ENCODE results near the gene GARIN6. TPM values are rescaled to one million over a fixed set of nuclear protein-coding genes. Genes with fewer than 3 reads are reported as not detected.

The GARIN6 gene
- total and polyA plus RNA-seq, 2 donors (not counting 1 experiment from before 2014, with no cell fraction given), result not detected

GRCh38 chr12:99627459-99627858 is 20.1 kb upstream of the GARIN6 start:
- Mint-ChIP-seq H3K27me3 (no peaks in the 10 kb centered on the region), H3K27ac (no peak overlapping the region), H3K4me1 (no peaks in the 10 kb centered on the region), H3K4me3 (no peak overlapping the region), H3K9me3 (ENCODE audit: insufficient read depth) (no peaks in the 10 kb centered on the region)
- no peak for DNase-seq
- WGBS (ENCODE audit: insufficient coverage), result no CpG with 5 or more reads among the region's 2 CpGs
- H2AFZ ChIP-seq (ENCODE audit: insufficient read depth, low read depth, low read length, poor library complexity, severe bottlenecking), result no peak overlapping the region
- H3K27me3 ChIP-seq (replicated peaks in 1 of 4; ENCODE audit: control extremely low read depth in 1 of 4, control insufficient read depth in 3 of 4, insufficient read depth in 4 of 4, low read length in 3 of 4), result no peaks in the 10 kb centered on the region
- H3K9me3 ChIP-seq (ENCODE audit: control extremely low read depth in 1 of 3, control insufficient read depth in 2 of 3, insufficient read depth in 1 of 3, low read length in 2 of 3), result no peaks in the 10 kb centered on the region
- intact Hi-C loops (cut with micrococcal nuclease), result no loop called here
- TF ChIP-seq CTCF (IDR thresholded peaks at IDR 0.05) (no peak), EZH2 (IDR thresholded peaks at IDR 0.05; ENCODE audit: borderline replicate concordance, insufficient read depth, low read depth, low read length, poor library complexity, severe bottlenecking) (no peak)
- no peaks in the 10 kb centered on the region for H4K20me1 ChIP-seq (ENCODE audit: control insufficient read depth, insufficient read depth, low read length, poor library complexity, severe bottlenecking)
- H3K36me3 ChIP-seq (replicated peaks in 1 of 2; ENCODE audit: control extremely low read depth in 1 of 2, control insufficient read depth in 1 of 2, extremely low read depth in 1 of 2, insufficient read depth in 2 of 2, low read length in 1 of 2), result no peaks in the 10 kb centered on the region
- H3K79me2 ChIP-seq (ENCODE audit: control insufficient read depth, insufficient read depth, low read length), result no peaks in the 10 kb centered on the region
- no peak for ATAC-seq (ENCODE audit: low read depth)
- H3K9ac ChIP-seq (ENCODE audit: low read length), result no peak overlapping the region
- ChIA-PET POLR2A (no interaction called here), CTCF (no interaction called here)
- H3K4me3 ChIP-seq (ENCODE audit: control extremely low read depth in 1 of 5, extremely low read depth in 1 of 5, insufficient read depth in 1 of 5, low read depth in 2 of 5, low read length in 4 of 5), result no peak overlapping the region
- H3K4me2 ChIP-seq (replicated peaks; ENCODE audit: low read depth, low read length, poor library complexity, severe bottlenecking), result no peak overlapping the region
- no peak overlapping the region for H3K27ac ChIP-seq (ENCODE audit: low read length in 2 of 2)
- no peaks in the 10 kb centered on the region for H3K4me1 ChIP-seq (ENCODE audit: control insufficient read depth in 2 of 2, insufficient read depth in 2 of 2, low read length in 2 of 2)

- Mint-ChIP-seq H3K9me3 (ENCODE audit: insufficient read depth) (no peaks in the 10 kb centered on the region), H3K4me1 (no peaks in the 10 kb centered on the region), H3K27me3 (no peaks in the 10 kb centered on the region), H3K27ac (no peak overlapping the region), H3K4me3 (no peak overlapping the region)
- no peak overlapping the region for H2AFZ ChIP-seq (ENCODE audit: insufficient read depth, low read depth, low read length, poor library complexity, severe bottlenecking)
- no peaks in the 10 kb centered on the region for H3K27me3 ChIP-seq (replicated peaks in 1 of 4; ENCODE audit: control extremely low read depth in 1 of 4, control insufficient read depth in 3 of 4, insufficient read depth in 4 of 4, low read length in 3 of 4)
- no peaks in the 10 kb centered on the region for H3K9me3 ChIP-seq (ENCODE audit: control extremely low read depth in 1 of 3, control insufficient read depth in 2 of 3, insufficient read depth in 1 of 3, low read length in 2 of 3)
- H3K9ac ChIP-seq (ENCODE audit: low read length), result no peak overlapping the region
- no CpG with 5 or more reads among the region's 2 CpGs for WGBS (ENCODE audit: insufficient coverage)
- DNase-seq, result no peak
- H3K27ac ChIP-seq (ENCODE audit: low read length in 2 of 2), result no peak overlapping the region
- H3K79me2 ChIP-seq (ENCODE audit: control insufficient read depth, insufficient read depth, low read length), result no peaks in the 10 kb centered on the region
- ChIA-PET CTCF (no interaction called here), POLR2A (no interaction called here)
- H3K36me3 ChIP-seq (replicated peaks in 1 of 2; ENCODE audit: control extremely low read depth in 1 of 2, control insufficient read depth in 1 of 2, extremely low read depth in 1 of 2, insufficient read depth in 2 of 2, low read length in 1 of 2), result no peaks in the 10 kb centered on the region
- intact Hi-C loops (cut with micrococcal nuclease), result no loop called here
- no peak overlapping the region for H3K4me2 ChIP-seq (replicated peaks; ENCODE audit: low read depth, low read length, poor library complexity, severe bottlenecking)
- TF ChIP-seq CTCF (IDR thresholded peaks at IDR 0.05), result no peak
- no peak for TF ChIP-seq EZH2 (IDR thresholded peaks at IDR 0.05; ENCODE audit: borderline replicate concordance, insufficient read depth, low read depth, low read length, poor library complexity, severe bottlenecking)
- no peaks in the 10 kb centered on the region for H3K4me1 ChIP-seq (ENCODE audit: control insufficient read depth in 2 of 2, insufficient read depth in 2 of 2, low read length in 2 of 2)
- no peak for ATAC-seq (ENCODE audit: low read depth)
- H4K20me1 ChIP-seq (ENCODE audit: control insufficient read depth, insufficient read depth, low read length, poor library complexity, severe bottlenecking), result no peaks in the 10 kb centered on the region
- no peak overlapping the region for H3K4me3 ChIP-seq (ENCODE audit: control extremely low read depth in 1 of 5, extremely low read depth in 1 of 5, insufficient read depth in 1 of 5, low read depth in 2 of 5, low read length in 4 of 5)
Measured at GRCh38 chr12:99644629-99645028, 2.9 kb upstream of the GARIN6 start.

All from B cell (primary cell).